ENCODE data around the gene TTC32.

TTC32 gene

DNA sequence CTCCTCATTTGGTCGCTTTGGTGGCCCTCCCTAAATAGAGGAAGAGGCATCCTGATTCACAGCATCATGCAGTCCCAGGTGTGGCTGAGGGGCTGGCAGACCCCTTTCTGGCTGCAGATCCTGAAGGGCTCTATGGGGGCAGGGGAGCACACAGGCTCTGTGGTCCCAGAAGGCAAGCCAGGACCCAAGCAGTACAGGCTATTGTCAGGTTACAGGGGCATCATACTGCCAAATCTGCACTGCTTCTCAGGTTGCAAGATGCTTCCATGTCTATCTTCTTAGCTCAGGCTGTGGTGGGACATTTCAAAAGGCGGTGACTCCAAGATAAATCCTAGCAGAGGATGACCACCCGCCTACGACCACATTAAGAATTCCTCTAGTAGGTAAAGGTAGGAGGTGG is 54.3 kb downstream of the TTC32 start:
- TF ChIP-seq CTCF (IDR thresholded peaks at IDR 0.05), result no peak
- no peak overlapping the region for H3K4me3 Mint-ChIP-seq
- H3K4me1 Mint-ChIP-seq, result no peaks in the 10 kb centered on the region
- H3K27me3 Mint-ChIP-seq (ENCODE audit: low read depth, poor library complexity), result peaks cover 24% of the 10 kb centered on the region
- no peaks in the 10 kb centered on the region for H3K9me3 Mint-ChIP-seq
- no peaks in the 10 kb centered on the region for H3K36me3 Mint-ChIP-seq (ENCODE audit: low read depth)
- H3K27ac Mint-ChIP-seq, result no peak overlapping the region
- DNase-seq, result no peak
